DND-41 (cell line): Measurements from ENCODE around the gene SLAMF1.

ENCODE experiments used
- ATAC-seq: fragments of 200-7000 bp; cut with Tn5 transposase; 3 replicates; pipeline ENCODE4 v1.9.1; 2021; ENCODE audit warnings: low read depth; ENCODE audit not compliant: insufficient read depth
- DNase-seq: peaks from one replicate; pipeline ENCODE4 v3.0.0-alpha.2; 2020
- H2AFZ ChIP-seq: 2 replicates; pipeline ENCODE4 v1.6.0; 2012; ENCODE audit warnings: low read depth, low read length
- H3K27ac ChIP-seq: 2 replicates; pipeline ENCODE4 v1.5.1; 2012; ENCODE audit warnings: low read length, inconsistent platforms
- H3K27me3 ChIP-seq: fragments of 200-600 bp; sonication (generic); 2 replicates; pipeline ENCODE4 v1.6.0; 2012; ENCODE audit warnings: low read length, mild to moderate bottlenecking, inconsistent platforms; ENCODE audit not compliant: insufficient read depth, poor library complexity
- H3K36me3 ChIP-seq: 2 replicates; pipeline ENCODE4 v1.5.1; 2012; ENCODE audit warnings: low read length, inconsistent platforms; ENCODE audit not compliant: insufficient read depth
- H3K4me1 ChIP-seq: 2 replicates; pipeline ENCODE4 v1.5.1; 2012; ENCODE audit warnings: mild to moderate bottlenecking, low read length; ENCODE audit not compliant: insufficient read depth
- H3K4me2 ChIP-seq: 2 replicates; pipeline ENCODE4 v1.6.0; 2012; ENCODE audit warnings: mild to moderate bottlenecking, moderate library complexity, low read length, inconsistent platforms; ENCODE audit not compliant: insufficient read depth
- H3K4me3 ChIP-seq, 2 experiments: fragments of 200-600 bp in 1 of 2; shearing (Covaris generic) in 1 of 2; 2 replicates each; pipeline ENCODE4 v1.5.1; 2012 to 2016; ENCODE audit warnings: inconsistent platforms in 2 of 2, low read length in 2 of 2, mild to moderate bottlenecking in 2 of 2, low read depth in 1 of 2, moderate library complexity in 1 of 2
- H3K79me2 ChIP-seq: 2 replicates; pipeline ENCODE4 v1.6.0; 2012; ENCODE audit warnings: low read length, inconsistent platforms; ENCODE audit not compliant: insufficient read depth
- H3K9ac ChIP-seq: 2 replicates; pipeline ENCODE4 v1.6.0; 2012; ENCODE audit warnings: low read depth, mild to moderate bottlenecking, inconsistent platforms, low read length, moderate library complexity
- H3K9me3 ChIP-seq: 2 replicates; pipeline ENCODE4 v1.5.1; 2012; ENCODE audit warnings: low read length, moderate library complexity, mild to moderate bottlenecking, inconsistent platforms; ENCODE audit not compliant: insufficient read depth, severe bottlenecking
- H4K20me1 ChIP-seq: 2 replicates; pipeline ENCODE4 v1.6.0; 2012; ENCODE audit warnings: low read length; ENCODE audit not compliant: insufficient read depth
- EZH2 ChIP-seq: IDR thresholded peaks from 3 replicates; pipeline ENCODE4 v1.6.1; 2012; ENCODE audit warnings: borderline replicate concordance, low read depth, mild to moderate bottlenecking, moderate library complexity, low read length, inconsistent platforms; ENCODE audit not compliant: severe bottlenecking
- TF ChIP-seq, protein P1 (sequence below): IDR thresholded peaks from 2 replicates; pipeline ENCODE4 v1.5.1; 2012; ENCODE audit warnings: borderline replicate concordance, low read length, moderate library complexity, mild to moderate bottlenecking; ENCODE audit not compliant: poor library complexity, severe bottlenecking; ENCODE audit errors: extremely low read depth

Gene SLAMF1

DNA sequence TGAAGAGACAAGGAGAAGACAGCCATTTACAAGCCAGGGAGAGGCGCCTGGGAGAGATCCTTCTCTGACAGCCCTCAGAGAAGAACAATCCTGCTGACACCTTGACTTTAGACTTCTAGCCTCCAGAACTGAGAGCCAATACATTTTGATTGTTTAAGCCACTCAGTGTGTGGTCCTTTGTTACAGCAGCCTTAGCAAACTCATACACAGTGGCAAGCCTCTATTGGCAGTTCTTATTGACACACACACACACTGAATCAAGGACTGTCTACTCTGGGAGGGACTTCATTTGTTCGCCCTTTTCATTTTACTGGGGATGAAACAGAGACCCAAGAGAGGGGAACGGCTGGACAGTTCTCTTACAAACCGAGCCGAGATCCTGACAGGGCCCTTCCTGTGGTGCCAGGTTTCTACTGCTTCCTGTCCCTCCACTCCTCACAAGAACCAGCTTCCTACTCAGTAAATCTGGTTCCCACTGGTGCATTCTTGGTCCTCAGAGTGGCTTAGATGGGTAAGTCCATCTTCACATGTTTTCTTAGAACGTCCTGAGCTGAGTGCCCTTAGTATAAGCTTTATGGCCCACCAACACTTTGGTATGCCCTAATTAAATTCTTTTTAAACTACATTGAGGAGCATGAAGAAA, 14.7 kb downstream of the SLAMF1 start:
- no peak for ATAC-seq

DNA sequence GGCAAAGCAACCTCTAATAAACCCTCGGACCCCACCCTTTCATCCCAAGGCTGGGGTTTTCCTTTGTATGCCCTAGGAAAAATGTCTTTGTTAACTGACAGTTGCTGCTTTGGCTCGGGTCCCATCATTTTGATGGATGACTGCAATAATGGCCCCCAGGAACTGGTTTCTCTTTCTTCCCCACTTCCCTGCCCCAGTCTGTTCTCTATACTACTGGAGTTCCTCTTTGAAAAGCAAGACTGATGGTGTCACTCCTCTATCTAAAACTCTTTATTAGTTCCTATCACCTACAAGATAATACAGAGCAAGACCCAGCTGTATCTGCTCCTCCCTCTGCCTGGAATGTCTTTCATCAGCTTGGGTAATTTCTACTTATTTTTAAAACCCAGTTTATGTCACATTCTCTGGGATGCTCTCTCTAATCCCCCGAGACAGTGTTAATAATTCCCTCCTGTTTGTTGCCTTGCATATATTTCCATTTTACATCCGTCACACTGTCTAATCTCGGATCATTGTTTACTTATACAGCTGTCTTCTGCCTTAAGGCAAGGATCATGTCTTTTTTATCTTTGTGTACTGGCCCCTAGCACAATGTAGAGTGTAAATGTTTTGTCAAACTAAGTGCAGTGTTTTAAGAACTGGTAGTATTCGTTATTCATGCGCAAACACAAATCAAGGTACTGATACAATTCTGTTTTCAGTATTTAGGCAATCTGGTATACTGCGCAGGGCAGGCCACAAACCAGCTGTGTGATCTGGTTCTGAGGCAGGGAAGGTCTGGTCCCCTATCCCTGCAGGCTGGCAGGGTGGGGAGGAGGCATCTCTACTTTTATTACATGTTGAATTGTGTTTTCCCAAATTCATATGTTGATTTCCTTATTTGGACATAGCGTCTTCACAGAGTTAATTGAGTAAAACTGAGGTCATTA, 16.1 kb downstream of the SLAMF1 start:
- H3K79me2 ChIP-seq: no peaks in the 10 kb centered on the region
- no peak for TF ChIP-seq EZH2
- TF ChIP-seq, protein P1, sequence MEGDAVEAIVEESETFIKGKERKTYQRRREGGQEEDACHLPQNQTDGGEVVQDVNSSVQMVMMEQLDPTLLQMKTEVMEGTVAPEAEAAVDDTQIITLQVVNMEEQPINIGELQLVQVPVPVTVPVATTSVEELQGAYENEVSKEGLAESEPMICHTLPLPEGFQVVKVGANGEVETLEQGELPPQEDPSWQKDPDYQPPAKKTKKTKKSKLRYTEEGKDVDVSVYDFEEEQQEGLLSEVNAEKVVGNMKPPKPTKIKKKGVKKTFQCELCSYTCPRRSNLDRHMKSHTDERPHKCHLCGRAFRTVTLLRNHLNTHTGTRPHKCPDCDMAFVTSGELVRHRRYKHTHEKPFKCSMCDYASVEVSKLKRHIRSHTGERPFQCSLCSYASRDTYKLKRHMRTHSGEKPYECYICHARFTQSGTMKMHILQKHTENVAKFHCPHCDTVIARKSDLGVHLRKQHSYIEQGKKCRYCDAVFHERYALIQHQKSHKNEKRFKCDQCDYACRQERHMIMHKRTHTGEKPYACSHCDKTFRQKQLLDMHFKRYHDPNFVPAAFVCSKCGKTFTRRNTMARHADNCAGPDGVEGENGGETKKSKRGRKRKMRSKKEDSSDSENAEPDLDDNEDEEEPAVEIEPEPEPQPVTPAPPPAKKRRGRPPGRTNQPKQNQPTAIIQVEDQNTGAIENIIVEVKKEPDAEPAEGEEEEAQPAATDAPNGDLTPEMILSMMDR: no peak
- H4K20me1 ChIP-seq: no peaks in the 10 kb centered on the region
- no peaks in the 10 kb centered on the region for H3K27me3 ChIP-seq
- no peak for ATAC-seq
- H3K36me3 ChIP-seq: no peaks in the 10 kb centered on the region
- H3K27ac ChIP-seq: peak overlapping the region; percentile 94
- H3K4me3 ChIP-seq: no peak overlapping the region
- H3K9ac ChIP-seq: peak overlapping the region; percentile 61; the same call in 1 of the 2 replicates
- H3K4me1 ChIP-seq: peaks cover 73% of the 10 kb centered on the region
- H3K9me3 ChIP-seq: no peaks in the 10 kb centered on the region
- H2AFZ ChIP-seq: no peak overlapping the region
- no peak overlapping the region for H3K4me2 ChIP-seq
- DNase-seq: no peak

More for the DNA sequence above, 14.7 kb downstream of the SLAMF1 start:
- DNase-seq: no peak
- Histone ChIP-seq H3K36me3 (no peaks in the 10 kb centered on the region; the same call in 1 of the 2 replicates), H3K4me2 (no peak overlapping the region), H2AFZ (no peak overlapping the region), H3K4me3 (no peak overlapping the region), H3K9ac (no peak overlapping the region), H3K9me3 (no peaks in the 10 kb centered on the region), H3K27ac (peak overlapping the region; percentile 94), H3K27me3 (no peaks in the 10 kb centered on the region), H3K79me2 (no peaks in the 10 kb centered on the region), H4K20me1 (no peaks in the 10 kb centered on the region), H3K4me1 (peaks cover 69% of the 10 kb centered on the region)
- TF ChIP-seq, protein P1: no peak
- no peak for TF ChIP-seq EZH2

DNA sequence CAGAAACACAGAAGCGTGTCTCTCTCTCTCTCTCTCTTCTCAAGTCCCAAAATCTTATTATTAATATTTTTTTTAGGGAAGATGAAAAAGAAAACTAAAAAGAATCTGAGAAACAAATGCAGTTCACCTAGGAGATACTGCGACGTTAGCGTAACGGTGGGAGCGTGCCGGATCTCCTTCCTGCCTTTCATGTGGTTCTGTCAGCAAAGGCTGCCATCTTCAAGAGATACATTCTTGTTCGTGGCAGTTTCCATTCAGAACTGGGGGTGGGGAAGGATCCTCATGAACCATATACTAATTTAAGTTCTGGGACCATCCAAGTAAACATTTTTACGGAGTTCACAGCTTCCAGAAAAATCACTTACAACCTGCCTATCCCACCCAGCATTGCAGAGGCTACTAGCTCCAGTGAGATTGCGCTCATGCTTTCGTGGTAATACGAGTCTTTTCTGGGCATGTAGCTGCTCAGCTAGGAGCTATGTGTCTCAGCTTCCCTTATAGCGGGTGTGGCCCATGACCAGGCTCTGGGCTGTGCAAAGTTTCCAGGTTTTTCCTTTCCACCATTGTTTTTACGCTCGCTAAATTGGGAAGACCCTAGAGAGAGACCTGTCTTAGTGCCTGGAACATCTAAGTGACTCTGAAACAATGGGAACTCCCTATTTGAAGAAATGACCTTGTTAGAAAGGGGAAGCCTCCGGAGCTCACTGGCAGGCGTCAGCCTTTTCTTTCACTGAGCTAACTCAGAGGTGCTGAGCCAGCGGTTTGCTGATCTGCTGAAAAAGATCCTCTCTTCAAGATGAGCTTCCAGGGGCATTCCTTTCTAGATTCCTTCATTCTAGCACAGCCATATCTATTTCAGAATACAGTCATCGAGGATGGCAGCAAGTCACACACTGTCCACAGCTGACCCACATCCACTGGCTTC, 17.3 kb downstream of the SLAMF1 start:
- ATAC-seq (peak; percentile 85), DNase-seq (peak; percentile 90)
- H3K9ac ChIP-seq: peak overlapping the region; percentile 61
- H3K36me3 ChIP-seq: no peaks in the 10 kb centered on the region
- no peaks in the 10 kb centered on the region for H3K9me3 ChIP-seq
- H3K4me2 ChIP-seq: peak overlapping the region; percentile 64
- H3K4me1 ChIP-seq: peaks cover 86% of the 10 kb centered on the region
- no peaks in the 10 kb centered on the region for H3K79me2 ChIP-seq
- H3K4me3 ChIP-seq: peak overlapping the region in 1 of 2 experiments; percentile 46; a peak in 2 of 4 replicates
- H4K20me1 ChIP-seq: no peaks in the 10 kb centered on the region
- TF ChIP-seq, protein P1: no peak
- TF ChIP-seq EZH2: no peak
- peak overlapping the region; percentile 94 for H3K27ac ChIP-seq
- H2AFZ ChIP-seq: peak overlapping the region; percentile 76
- no peaks in the 10 kb centered on the region for H3K27me3 ChIP-seq
